Mesodermal cell (in vitro differentiated cells): ENCODE measurements around the gene PDZD2.

Experiments used
- H3K27ac ChIP-seq: 2 replicates; pipeline ENCODE4 v1.7.0; 2013; ENCODE audit warnings: mild to moderate bottlenecking, low read depth, low read length, moderate library complexity; ENCODE audit not compliant: severe bottlenecking
- H3K36me3 ChIP-seq: 2 replicates; pipeline ENCODE4 v1.7.1; 2013; ENCODE audit warnings: mild to moderate bottlenecking, low read length, moderate library complexity; ENCODE audit not compliant: control insufficient read depth, insufficient read depth
- H3K4me1 ChIP-seq: one replicate; pipeline ENCODE4 v1.7.1; 2013; ENCODE audit warnings: mild to moderate bottlenecking, low read length; ENCODE audit not compliant: insufficient read depth, control insufficient read depth, poor library complexity, severe bottlenecking
- H3K4me3 ChIP-seq: 2 replicates; pipeline ENCODE4 v1.7.0; 2013; ENCODE audit warnings: low read length, control low read depth, mild to moderate bottlenecking; ENCODE audit not compliant: insufficient read depth, poor library complexity, severe bottlenecking; ENCODE audit errors: extremely low read depth
- H3K9me3 ChIP-seq: 2 replicates; pipeline ENCODE4 v1.7.1; 2013; ENCODE audit warnings: mild to moderate bottlenecking, low read length, moderate library complexity; ENCODE audit not compliant: control insufficient read depth
- WGBS, 2 experiments: methylation state at CpG; one replicate each; pipeline ENCODE4 v1.1.5; 2013; ENCODE audit warnings: missing lambda C conversion rate in 2 of 2; ENCODE audit not compliant: insufficient coverage in 2 of 2; 5-methylcytosine and 5-hydroxymethylcytosine counted together

The PDZD2 gene

DNA sequence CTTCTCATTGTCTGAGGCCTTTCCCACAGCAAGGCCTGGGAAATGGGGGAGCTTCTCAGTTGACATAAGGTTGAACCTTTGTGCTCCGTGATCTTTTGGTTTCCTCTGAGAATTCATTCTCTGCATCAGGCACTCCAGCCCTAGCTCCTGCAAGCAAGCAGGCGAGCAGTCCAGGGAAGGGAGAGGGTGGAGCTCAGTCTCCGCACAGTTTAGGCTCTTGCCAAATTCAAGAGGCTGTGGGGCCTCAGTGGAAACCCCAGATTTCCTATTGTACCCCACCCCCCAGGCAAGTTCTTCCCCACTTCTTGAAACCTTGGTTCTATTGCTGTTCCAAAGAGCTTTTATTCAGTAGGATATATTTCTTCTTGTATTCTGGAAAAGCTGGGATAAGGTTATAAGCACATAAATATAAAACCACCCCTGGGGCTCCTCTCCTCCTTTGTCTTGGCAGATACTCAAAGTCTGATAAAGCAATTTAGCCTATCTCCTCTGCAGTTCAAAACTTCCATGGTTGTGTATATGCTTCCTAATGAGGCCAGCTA is 147.2 kb downstream of the PDZD2 start:
- no peaks in the 10 kb centered on the region for H3K36me3 ChIP-seq
- no peak overlapping the region for H3K4me3 ChIP-seq
- 80 to 100% methylated on average over 1 of the region's 3 CpGs for WGBS, 2 experiments

DNA sequence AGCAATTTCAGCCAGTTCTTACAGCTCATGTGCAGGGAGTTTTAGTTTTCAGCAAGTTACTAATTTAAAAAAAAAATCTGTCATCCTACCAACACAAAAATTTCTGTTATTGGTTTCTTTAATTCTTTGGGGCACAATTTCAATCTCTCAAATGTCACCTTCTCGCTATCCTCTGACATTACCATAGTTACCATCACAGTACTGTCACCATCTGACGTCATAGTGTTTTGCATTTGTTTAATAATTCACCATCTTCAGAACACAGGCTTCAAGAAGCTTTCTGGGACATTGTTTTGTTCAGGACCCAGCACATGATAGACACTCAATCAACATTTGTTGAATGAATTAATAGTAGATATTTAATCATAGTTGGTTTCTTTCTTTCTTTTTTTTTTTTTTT is 155.1 kb downstream of the PDZD2 start:
- Histone ChIP-seq H3K9me3 (no peaks in the 10 kb centered on the region), H3K27ac (no peak overlapping the region), H3K4me3 (no peak overlapping the region), H3K36me3 (no peaks in the 10 kb centered on the region), H3K4me1 (no peaks in the 10 kb centered on the region)
- 100% methylated on average over 1 to 2 of the region's 2 CpGs for WGBS, 2 experiments

More for the DNA sequence above, 147.2 kb downstream of the PDZD2 start:
- Histone ChIP-seq H3K9me3 (no peaks in the 10 kb centered on the region), H3K27ac (no peak overlapping the region), H3K4me1 (no peaks in the 10 kb centered on the region)

DNA sequence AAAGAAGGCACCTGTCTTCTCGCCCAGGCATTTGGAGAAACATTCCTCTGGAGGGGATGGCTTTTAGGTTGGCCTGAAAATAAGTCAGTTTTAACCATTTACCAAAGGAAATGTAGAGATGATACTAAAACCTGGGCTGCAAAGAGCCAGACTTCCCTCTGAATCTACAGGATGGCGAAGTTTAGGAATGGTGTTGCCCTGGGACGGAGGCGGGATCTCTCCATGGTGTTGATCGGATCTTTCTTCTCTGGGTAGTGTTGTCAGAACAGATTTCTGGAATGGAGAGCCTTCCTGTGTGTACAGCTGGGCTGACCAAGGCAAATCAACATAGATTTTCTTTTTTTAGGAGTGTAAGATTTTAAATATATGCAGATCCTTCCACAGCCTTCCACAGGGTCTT is 159.2 kb downstream of the PDZD2 start:
- H3K9me3 ChIP-seq = no peaks in the 10 kb centered on the region
- no peak overlapping the region for H3K4me3 ChIP-seq
- no peaks in the 10 kb centered on the region for H3K36me3 ChIP-seq
- WGBS, 2 experiments = 96 to 100% methylated on average over 2 to 4 of the region's 5 CpGs
- H3K27ac ChIP-seq = no peak overlapping the region
- peaks cover 12% of the 10 kb centered on the region for H3K4me1 ChIP-seq

DNA sequence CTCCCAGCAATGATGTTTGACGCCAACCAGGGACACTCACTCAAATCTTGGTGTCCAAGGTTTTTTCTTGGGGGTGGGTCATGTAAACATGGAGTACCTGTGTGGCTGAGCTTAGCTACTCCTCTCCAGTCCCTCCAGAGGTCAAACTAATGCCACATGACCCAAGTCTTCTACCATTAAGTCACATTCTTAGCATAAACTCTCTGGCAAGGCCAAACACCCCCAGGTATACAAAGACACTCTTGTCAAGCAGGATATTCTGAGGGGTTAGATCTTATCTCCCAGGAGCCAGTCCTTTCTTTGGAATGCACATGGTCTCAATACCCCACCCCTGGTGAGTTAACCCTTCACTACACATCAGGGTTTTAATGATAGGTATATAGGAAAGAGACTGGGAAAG is 161.4 kb downstream of the PDZD2 start:
- Histone ChIP-seq H3K4me3 (no peak overlapping the region), H3K9me3 (no peaks in the 10 kb centered on the region), H3K4me1 (peaks cover 12% of the 10 kb centered on the region), H3K27ac (no peak overlapping the region), H3K36me3 (no peaks in the 10 kb centered on the region)
- WGBS, 2 experiments = 83% methylated on average over 1 of the region's 1 CpG; no CpG with 5 or more reads in 1 of the 2 experiments

DNA sequence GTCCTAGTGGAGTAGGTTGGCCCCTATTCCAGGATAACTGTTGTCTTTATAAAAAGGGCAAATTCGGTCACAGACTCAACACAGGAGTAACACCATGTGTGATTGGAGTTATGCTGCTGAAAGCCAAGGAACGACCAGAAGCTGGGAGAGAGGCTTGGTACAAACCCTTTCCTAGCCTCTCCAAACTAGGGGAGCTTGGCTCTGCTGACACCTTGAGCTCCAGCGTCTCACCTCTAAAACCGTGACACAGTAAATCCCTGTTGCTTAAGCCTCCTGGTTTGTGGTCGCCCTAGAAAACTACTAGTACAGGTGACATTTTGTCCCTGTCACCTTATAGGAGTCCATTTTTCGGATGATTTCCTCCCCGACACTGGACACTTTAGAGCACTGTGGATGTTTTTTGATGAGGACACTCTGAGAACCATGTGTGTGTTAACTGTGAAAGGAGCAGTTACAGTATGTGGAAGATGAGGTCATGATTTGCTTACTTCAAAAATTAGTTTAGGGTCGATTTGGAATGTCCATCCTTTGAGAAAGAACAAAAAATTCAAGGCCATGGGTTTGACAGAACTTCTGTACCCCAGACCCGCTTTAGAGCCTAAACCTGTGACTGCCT is 167.0 kb downstream of the PDZD2 start:
- Histone ChIP-seq H3K4me1 (peaks cover 6% of the 10 kb centered on the region), H3K9me3 (no peaks in the 10 kb centered on the region), H3K4me3 (no peak overlapping the region), H3K36me3 (no peaks in the 10 kb centered on the region), H3K27ac (no peak overlapping the region)
- WGBS, 2 experiments = 85 to 89% methylated on average over 9 of the region's 9 CpGs

DNA sequence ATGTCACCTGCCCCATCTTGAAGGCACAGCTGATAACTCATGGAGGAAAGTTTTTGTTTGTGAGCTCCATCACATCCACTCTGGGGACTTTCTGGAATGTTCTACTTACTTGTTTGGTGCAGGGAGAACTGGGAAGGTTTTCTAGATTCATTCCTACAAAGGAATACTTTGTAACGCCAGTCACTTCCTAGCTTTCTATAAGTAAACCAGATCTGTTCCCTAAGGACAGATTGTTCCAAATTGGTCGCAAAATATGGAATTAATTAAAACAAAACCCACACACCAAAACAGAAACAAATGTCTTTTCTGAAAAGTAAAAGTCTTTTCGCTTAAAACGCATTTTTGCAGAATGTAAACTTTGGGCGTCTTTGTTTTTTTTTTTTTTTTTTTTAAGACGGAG is 167.6 kb downstream of the PDZD2 start:
- H3K27ac ChIP-seq = no peak overlapping the region
- H3K4me1 ChIP-seq = no peaks in the 10 kb centered on the region
- H3K36me3 ChIP-seq = no peaks in the 10 kb centered on the region
- no peak overlapping the region for H3K4me3 ChIP-seq
- 85 to 95% methylated on average over 4 of the region's 6 CpGs for WGBS, 2 experiments
- H3K9me3 ChIP-seq = no peaks in the 10 kb centered on the region

DNA sequence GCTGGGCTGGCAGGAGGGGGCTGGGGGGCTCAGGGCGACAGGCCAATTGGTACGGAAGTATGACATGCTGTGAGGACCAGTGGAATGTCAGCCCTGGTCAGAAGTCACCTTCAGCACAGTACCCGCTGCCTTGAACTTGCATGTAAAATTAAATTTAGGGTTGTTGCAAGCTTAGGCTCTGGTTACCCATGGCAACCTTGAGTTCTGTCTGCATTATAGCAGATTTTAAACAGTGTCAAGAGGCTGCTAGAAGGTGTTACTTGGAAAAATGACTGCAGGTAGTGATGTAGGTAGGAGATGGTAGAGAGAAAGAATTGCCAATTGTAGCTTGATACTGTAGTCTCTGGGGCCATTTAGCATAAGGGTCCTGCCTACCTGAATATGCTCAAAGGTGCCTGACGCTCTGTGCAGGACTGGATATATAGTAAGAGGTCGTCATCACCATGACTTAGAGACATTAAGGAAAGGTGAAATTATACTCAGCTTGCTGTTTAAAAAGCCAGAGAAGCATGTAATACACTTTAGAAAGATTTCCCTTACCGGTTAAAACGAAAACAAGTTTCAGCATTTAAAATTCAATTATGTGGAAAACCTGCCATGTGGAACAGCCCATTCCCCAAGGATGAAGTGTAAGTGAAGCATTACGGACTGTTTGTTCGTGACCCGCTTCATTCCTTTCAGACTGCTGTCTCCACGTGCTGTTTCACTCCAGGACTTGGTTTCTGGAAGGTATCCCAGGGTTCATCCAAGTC is 169.0 kb downstream of the PDZD2 start:
- Histone ChIP-seq H3K4me1 (no peaks in the 10 kb centered on the region), H3K4me3 (no peak overlapping the region), H3K36me3 (no peaks in the 10 kb centered on the region), H3K27ac (no peak overlapping the region), H3K9me3 (no peaks in the 10 kb centered on the region)
- WGBS, 2 experiments = 86 to 92% methylated on average over 9 to 11 of the region's 11 CpGs

DNA sequence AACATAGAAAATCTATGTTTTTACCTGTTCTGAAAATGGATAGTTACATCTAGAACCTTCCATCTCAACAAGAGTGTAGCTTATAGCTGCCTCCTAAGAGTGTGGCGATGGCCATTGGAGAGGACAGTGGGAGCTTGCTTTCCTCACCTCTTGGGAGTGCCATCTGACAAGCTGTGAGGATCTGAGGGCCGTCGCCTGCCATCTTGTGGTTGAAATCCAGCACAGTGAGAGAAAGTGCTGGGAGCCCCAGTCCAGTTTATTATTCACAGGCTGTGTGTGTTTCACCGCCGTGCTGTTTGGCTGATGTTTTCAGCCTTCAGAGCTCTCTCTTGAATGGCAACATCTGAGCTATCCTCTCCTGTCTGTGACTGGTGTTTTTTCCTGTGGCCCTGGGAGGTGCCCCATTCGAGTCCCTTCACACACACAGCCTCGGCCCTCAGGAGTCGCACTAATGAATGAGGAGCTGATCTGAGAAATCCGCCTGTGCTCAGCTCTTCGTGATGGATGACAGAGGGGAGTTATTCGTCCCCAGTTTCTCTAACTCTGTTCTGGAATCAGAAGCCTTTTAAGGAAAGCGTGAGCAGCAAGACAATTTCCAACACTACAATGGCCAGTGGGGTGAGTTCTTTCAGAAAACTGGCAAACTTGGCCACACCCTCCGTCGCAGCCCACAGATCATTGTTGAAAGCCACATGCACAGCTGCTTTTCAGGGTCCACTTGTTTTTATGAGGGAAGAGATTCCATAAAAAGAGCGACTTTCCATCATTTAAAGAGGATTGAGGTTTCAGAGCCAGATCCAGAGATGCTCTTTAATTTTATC is 170.3 kb downstream of the PDZD2 start:
- no peak overlapping the region for H3K27ac ChIP-seq
- WGBS, 2 experiments = 53 to 55% methylated on average over 12 to 13 of the region's 15 CpGs

DNA sequence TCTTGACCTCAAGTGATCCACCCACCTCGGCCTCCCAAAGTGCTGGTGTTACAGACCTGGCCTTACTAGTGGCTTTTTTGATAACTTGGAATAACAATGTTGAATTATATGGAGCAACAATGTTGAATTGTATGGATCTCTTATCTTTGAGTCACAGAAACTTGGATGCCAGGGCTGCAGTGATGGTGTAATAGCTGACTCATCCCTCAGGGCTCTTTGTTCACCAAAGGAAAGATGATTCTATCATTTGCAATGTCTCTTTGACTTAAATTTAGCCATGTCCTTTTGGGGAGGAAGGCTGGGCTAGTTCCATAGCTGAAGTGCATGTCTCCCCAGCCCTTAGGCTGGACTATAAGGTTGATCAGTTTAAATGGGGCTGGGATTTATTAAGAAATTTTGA is 172.3 kb downstream of the PDZD2 start:
- Histone ChIP-seq H3K4me1 (peaks cover 5% of the 10 kb centered on the region), H3K36me3 (no peaks in the 10 kb centered on the region), H3K9me3 (no peaks in the 10 kb centered on the region), H3K4me3 (no peak overlapping the region), H3K27ac (no peak overlapping the region)
- WGBS, 2 experiments = 100% methylated on average over 1 of the region's 1 CpG

More for the DNA sequence above, 170.3 kb downstream of the PDZD2 start:
- no peak overlapping the region for H3K4me3 ChIP-seq
- H3K9me3 ChIP-seq = no peaks in the 10 kb centered on the region
- no peaks in the 10 kb centered on the region for H3K36me3 ChIP-seq
- H3K4me1 ChIP-seq = no peaks in the 10 kb centered on the region

DNA sequence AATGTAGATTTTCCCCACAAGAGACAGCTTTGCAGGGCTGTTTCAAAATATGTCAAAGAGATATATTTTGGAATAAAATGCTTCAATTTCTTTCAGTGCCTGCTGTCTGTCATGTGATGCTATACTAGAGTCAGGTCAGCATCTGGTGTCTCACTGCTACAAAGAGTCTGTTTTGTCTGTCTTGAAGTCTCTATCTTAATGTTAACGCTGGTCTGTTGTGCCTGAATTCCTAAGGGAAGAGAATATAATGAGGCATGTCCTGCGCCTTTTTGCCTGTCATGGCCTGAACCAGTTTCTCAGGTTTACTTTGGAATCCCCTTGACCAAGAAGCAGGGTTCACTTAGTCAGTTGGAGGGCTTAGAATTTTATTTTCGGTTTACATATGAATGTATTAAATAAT is 176.4 kb downstream of the PDZD2 start:
- Histone ChIP-seq H3K9me3 (no peaks in the 10 kb centered on the region), H3K4me3 (no peak overlapping the region), H3K4me1 (peaks cover 5% of the 10 kb centered on the region), H3K27ac (no peak overlapping the region), H3K36me3 (no peaks in the 10 kb centered on the region)
- 83% methylated on average over 1 of the region's 3 CpGs; no CpG with 5 or more reads in 1 of the 2 experiments for WGBS, 2 experiments
